ENCODE results near the gene TIAM1. TPM values are rescaled to one million over a fixed set of nuclear protein-coding genes. Genes with fewer than 3 reads are reported as not detected.
A peak's percentile ranks its signal among the peaks of the same experiment; 100 is the strongest.

TIAM1 gene
- total and polyA plus RNA-seq, 9 donors, result 8.7 to 21.3 (median 12.4) TPM

DNA sequence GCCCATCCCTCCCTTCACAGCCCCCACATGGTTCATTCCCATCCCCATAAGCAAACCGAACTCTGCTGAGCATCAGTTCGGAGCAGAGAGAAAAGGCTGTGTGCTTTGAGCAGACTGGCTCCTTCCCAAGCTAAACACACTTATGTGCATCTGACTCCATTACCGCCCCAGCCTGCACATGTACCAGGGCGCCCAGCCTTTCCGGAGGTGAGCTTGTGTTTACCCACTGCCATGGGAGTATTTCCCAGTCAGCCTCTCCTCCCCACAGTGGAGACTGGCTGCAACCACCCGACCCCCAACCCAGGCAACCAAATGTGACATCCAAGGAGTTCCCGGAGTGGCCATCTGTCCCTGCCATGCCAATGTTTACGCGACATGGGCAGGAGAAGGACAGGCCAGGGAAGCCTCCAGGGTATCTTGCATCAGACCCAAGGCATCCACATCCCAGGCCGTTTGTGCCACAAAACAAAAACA, 9.4 kb downstream of the TIAM1 start:
- DNase-seq, result no peak
- Histone ChIP-seq H3K27me3 (ENCODE audit: control insufficient read depth, insufficient read depth, low read length) (no peaks in the 10 kb centered on the region), H3K4me1 (ENCODE audit: control insufficient read depth, insufficient read depth, low read length) (peaks cover 12% of the 10 kb centered on the region), H3K27ac (ENCODE audit: low read length) (no peak overlapping the region), H3K36me3 (ENCODE audit: control insufficient read depth, insufficient read depth, low read length) (no peaks in the 10 kb centered on the region), H3K9me3 (replicated peaks; ENCODE audit: control insufficient read depth, low read depth, low read length) (no peaks in the 10 kb centered on the region), H3K4me3 (ENCODE audit: low read length) (no peak overlapping the region)
- WGBS (ENCODE audit: insufficient coverage), result 83% methylated on average over 8 of the region's 10 CpGs

DNA sequence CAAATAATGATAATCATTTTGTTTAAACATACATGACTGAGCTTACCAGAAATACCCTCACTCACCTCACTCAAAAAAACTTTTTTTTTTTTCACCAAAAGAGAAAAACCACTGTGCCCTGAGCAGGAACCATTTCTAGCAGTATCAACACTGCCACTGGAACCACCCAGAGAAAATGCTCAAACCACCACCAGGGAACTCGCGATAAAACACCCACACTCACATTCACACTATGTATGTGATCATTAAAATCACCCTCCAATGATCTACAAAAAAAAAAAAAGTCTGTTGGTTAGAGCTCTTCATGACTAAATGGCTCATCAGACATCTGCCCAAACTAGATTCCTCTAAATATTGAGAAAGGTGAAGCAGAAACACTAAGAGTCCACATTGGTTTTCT, 11.5 kb downstream of the TIAM1 start:
- WGBS (ENCODE audit: insufficient coverage), result no CpG with 5 or more reads among the region's 2 CpGs
- DNase-seq, result no peak
- H3K9me3 ChIP-seq (replicated peaks; ENCODE audit: control insufficient read depth, low read depth, low read length), result no peaks in the 10 kb centered on the region
- H3K36me3 ChIP-seq (ENCODE audit: control insufficient read depth, insufficient read depth, low read length), result no peaks in the 10 kb centered on the region
- no peaks in the 10 kb centered on the region for H3K27me3 ChIP-seq (ENCODE audit: control insufficient read depth, insufficient read depth, low read length)
- peaks cover 12% of the 10 kb centered on the region for H3K4me1 ChIP-seq (ENCODE audit: control insufficient read depth, insufficient read depth, low read length)
- no peak overlapping the region for H3K27ac ChIP-seq (ENCODE audit: low read length)
- H3K4me3 ChIP-seq (ENCODE audit: low read length), result no peak overlapping the region

DNA sequence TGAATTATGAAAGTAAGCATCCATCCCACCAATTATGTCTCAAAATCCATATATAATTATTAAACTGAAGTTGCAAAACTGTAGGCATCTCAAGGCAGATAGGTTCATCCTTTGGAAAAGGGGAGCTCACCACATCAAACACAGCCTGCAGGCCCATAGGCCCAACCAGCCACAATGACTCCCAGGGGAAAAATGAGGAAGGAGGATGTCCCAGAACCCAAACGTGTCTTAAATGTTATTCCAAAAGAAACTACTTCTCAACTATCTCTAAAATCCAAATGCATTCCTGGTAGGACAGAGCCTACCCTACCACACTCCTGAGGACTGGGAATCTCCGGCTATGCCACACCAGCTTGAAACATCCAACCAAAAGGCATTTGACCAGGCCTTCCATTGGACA, 12.8 kb downstream of the TIAM1 start:
- Histone ChIP-seq H3K36me3 (ENCODE audit: control insufficient read depth, insufficient read depth, low read length) (no peaks in the 10 kb centered on the region), H3K27me3 (ENCODE audit: control insufficient read depth, insufficient read depth, low read length) (no peaks in the 10 kb centered on the region), H3K4me1 (ENCODE audit: control insufficient read depth, insufficient read depth, low read length) (peaks cover 2% of the 10 kb centered on the region), H3K9me3 (replicated peaks; ENCODE audit: control insufficient read depth, low read depth, low read length) (no peaks in the 10 kb centered on the region), H3K27ac (ENCODE audit: low read length) (no peak overlapping the region), H3K4me3 (ENCODE audit: low read length) (no peak overlapping the region)
- no peak for DNase-seq
- whole genome bisulfite sequencing (ENCODE audit: insufficient coverage), result 100% methylated on average over 1 of the region's 2 CpGs

DNA sequence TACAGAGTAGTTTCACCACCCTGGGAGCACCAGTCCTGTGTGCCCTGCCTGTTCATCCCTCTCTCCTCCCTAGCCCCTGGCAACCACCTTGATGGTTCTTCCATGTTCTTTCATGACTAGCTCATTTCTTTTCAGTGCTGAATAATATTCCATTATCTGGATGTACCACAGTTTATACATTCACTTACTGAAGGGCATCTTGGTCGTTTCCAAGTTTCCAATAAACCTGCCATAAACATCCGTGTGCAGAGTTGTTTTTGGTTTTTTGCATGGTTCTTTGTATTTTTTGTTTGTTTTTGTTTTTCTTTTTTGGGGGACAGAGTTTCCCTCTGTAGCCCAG, 13.9 kb downstream of the TIAM1 start:
- no CpG with 5 or more reads among the region's 2 CpGs for WGBS (ENCODE audit: insufficient coverage)
- Histone ChIP-seq H3K9me3 (replicated peaks; ENCODE audit: control insufficient read depth, low read depth, low read length) (no peaks in the 10 kb centered on the region), H3K27ac (ENCODE audit: low read length) (no peak overlapping the region), H3K36me3 (ENCODE audit: control insufficient read depth, insufficient read depth, low read length) (no peaks in the 10 kb centered on the region), H3K4me3 (ENCODE audit: low read length) (no peak overlapping the region), H3K4me1 (ENCODE audit: control insufficient read depth, insufficient read depth, low read length) (no peaks in the 10 kb centered on the region), H3K27me3 (ENCODE audit: control insufficient read depth, insufficient read depth, low read length) (no peaks in the 10 kb centered on the region)
- DNase-seq, result no peak

DNA sequence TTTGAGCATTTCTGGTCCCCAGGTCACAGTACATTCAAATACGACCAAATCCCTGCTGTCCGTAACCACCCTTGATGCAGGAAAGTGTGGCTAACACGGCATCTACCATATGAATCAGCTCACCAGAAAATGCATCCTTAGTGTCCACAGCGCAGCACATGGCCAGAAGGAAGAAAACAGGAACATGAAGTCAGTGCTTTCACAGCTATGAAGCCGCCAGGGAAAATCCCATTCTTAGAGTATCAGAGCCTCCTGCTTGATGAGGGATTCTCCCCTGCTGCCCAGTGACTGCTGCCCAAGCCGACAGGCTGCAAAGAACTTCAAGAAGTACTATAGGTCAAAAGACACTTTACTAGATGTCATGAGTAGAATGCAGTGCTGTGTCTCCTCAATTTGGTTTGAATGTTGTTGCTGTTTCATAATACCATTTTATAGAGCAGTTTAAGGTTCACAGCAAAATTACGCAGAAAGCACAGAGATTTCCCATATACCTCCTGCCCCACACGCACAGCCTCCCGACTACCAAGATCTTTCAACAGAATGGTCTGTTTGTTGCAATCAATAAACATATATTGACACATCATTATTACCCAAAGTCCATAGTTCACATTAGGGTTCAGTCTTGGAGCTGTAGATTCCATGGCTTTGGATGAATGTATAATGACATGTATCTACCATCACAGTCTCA, 14.5 kb downstream of the TIAM1 start:
- no peaks in the 10 kb centered on the region for H3K4me1 ChIP-seq (ENCODE audit: control insufficient read depth, insufficient read depth, low read length)
- whole genome bisulfite sequencing (ENCODE audit: insufficient coverage), result 87% methylated on average over 5 of the region's 9 CpGs
- no peaks in the 10 kb centered on the region for H3K36me3 ChIP-seq (ENCODE audit: control insufficient read depth, insufficient read depth, low read length)
- H3K27ac ChIP-seq (ENCODE audit: low read length), result no peak overlapping the region
- DNase-seq, result no peak
- no peaks in the 10 kb centered on the region for H3K9me3 ChIP-seq (replicated peaks; ENCODE audit: control insufficient read depth, low read depth, low read length)
- H3K27me3 ChIP-seq (ENCODE audit: control insufficient read depth, insufficient read depth, low read length), result no peaks in the 10 kb centered on the region
- no peak overlapping the region for H3K4me3 ChIP-seq (ENCODE audit: low read length)

DNA sequence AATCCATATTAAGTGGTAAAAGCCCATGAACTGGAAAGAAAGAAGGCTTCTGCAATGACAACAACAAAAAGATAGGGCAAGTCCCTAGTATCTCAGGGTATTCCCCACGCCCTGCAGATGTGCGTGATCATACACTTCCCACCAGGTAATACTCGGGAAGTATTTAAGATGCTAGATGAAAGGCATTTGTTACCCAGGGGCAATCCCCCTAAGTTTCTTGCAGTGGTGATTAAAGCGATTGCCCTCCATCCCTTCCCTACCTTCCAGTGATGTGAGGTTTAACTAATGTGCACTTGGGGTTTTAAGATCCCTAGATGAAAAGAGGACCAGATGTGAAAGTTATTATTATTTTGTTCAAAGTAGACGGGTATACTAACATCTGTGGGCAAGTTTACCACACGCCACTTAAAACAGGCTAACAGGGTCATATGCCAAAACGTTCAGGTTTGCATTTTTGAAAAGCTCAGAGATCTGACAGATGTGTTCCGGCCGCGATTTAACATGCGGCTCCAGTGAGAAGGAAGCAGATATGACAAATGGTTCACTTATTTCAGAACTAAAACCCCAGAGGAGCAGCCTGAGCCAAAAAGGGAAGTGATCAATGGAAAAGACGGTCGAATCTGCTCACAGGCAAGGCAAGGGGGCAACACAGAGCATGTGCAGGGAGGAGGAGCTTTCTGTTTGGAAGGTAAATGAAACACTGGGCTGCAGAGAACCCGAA, 17.4 kb downstream of the TIAM1 start:
- peak; percentile 85 for DNase-seq

DNA sequence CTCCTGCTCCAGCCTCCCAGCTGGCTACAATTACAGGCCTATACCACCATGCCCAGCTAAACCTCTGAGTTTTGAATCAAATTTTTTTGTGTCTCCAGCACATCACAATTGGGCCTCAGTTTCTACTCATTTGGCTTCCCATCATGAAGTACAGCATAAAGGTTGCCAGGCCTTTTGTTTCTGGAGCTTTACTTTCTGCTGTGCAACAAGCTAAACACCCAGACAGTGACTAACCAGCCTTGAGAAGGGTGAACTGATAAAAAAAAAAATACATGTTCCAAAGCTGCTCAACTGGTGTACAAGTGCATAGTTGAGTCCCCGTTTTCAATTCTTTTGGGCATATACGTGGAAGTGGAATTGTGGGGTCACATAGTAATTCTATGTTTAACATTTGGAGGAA, 25.1 kb downstream of the TIAM1 start:
- no peaks in the 10 kb centered on the region for H3K36me3 ChIP-seq (ENCODE audit: control insufficient read depth, insufficient read depth, low read length)
- no peaks in the 10 kb centered on the region for H3K4me1 ChIP-seq (ENCODE audit: control insufficient read depth, insufficient read depth, low read length)
- DNase-seq, result no peak
- no peak overlapping the region for H3K27ac ChIP-seq (ENCODE audit: low read length)
- H3K4me3 ChIP-seq (ENCODE audit: low read length), result no peak overlapping the region
- H3K27me3 ChIP-seq (ENCODE audit: control insufficient read depth, insufficient read depth, low read length), result no peaks in the 10 kb centered on the region
- WGBS (ENCODE audit: insufficient coverage), result no CpG with 5 or more reads among the region's 2 CpGs
- no peaks in the 10 kb centered on the region for H3K9me3 ChIP-seq (replicated peaks; ENCODE audit: control insufficient read depth, low read depth, low read length)

More for the DNA sequence above, 17.4 kb downstream of the TIAM1 start:
- Histone ChIP-seq H3K4me1 (ENCODE audit: control insufficient read depth, insufficient read depth, low read length) (no peaks in the 10 kb centered on the region), H3K27me3 (ENCODE audit: control insufficient read depth, insufficient read depth, low read length) (no peaks in the 10 kb centered on the region), H3K4me3 (ENCODE audit: low read length) (no peak overlapping the region), H3K36me3 (ENCODE audit: control insufficient read depth, insufficient read depth, low read length) (no peaks in the 10 kb centered on the region), H3K9me3 (replicated peaks; ENCODE audit: control insufficient read depth, low read depth, low read length) (no peaks in the 10 kb centered on the region), H3K27ac (ENCODE audit: low read length) (no peak overlapping the region)
- 2% methylated on average over 8 of the region's 14 CpGs for WGBS (ENCODE audit: insufficient coverage)

DNA sequence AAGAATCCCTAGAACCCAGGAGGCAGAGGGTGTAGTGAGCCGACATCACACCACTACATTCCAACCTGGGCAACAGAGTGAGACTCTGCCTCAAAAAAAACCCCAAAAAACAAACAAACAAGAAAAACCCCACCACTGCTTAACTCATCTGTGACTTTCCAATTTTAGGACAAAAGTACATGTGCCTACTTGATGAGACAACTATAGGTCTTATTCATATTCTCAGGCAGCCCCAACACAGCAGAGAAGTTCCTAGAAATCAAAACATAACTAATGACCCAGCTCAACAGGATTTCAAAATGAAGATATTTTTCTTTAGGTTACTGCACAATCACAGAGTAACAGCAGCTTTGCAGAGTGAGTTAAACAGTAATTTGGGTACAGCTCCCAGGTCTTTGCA, 26.4 kb downstream of the TIAM1 start:
- Histone ChIP-seq H3K27me3 (ENCODE audit: control insufficient read depth, insufficient read depth, low read length) (no peaks in the 10 kb centered on the region), H3K4me3 (ENCODE audit: low read length) (no peak overlapping the region), H3K9me3 (replicated peaks; ENCODE audit: control insufficient read depth, low read depth, low read length) (no peaks in the 10 kb centered on the region), H3K27ac (ENCODE audit: low read length) (no peak overlapping the region), H3K36me3 (ENCODE audit: control insufficient read depth, insufficient read depth, low read length) (no peaks in the 10 kb centered on the region), H3K4me1 (ENCODE audit: control insufficient read depth, insufficient read depth, low read length) (no peaks in the 10 kb centered on the region)
- 100% methylated on average over 1 of the region's 1 CpG for WGBS (ENCODE audit: insufficient coverage)
- no peak for DNase-seq

DNA sequence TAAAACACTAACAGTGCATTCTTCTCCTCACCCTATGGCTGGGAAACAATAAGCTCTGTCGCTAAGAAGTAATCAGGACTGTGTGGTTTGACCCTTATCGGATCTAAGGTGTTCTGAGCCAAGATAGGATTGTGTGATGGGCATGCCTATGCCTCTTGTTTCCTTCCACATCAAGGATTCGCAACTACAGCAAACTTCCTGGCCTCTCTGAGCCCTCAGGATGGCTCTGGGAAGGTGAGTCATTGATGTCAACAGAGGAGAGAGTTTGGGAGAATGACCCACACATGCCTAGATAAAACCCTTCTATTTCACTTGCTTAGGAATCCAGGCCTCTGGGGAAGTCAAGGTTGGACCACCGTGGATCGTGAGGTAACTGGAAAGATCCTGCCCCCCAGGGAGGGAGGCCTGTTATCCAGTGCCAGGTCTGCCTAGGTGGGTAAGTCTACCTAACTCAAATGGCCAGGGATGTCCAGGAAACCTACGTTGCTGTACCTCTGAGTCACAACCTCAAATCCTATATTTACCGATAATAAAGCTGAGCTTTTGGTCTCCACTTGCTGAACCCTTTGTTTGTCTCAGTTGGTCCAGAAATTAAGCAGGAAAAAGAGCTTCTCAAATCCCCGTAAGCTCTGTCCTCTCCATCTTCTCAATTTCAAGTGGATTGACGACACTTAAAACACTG, 27.4 kb downstream of the TIAM1 start:
- no peak for DNase-seq
- WGBS (ENCODE audit: insufficient coverage), result 77% methylated on average over 5 of the region's 9 CpGs
- H3K27me3 ChIP-seq (ENCODE audit: control insufficient read depth, insufficient read depth, low read length), result no peaks in the 10 kb centered on the region
- no peaks in the 10 kb centered on the region for H3K36me3 ChIP-seq (ENCODE audit: control insufficient read depth, insufficient read depth, low read length)
- H3K9me3 ChIP-seq (replicated peaks; ENCODE audit: control insufficient read depth, low read depth, low read length), result no peaks in the 10 kb centered on the region
- H3K4me1 ChIP-seq (ENCODE audit: control insufficient read depth, insufficient read depth, low read length), result no peaks in the 10 kb centered on the region
- H3K4me3 ChIP-seq (ENCODE audit: low read length), result no peak overlapping the region
- no peak overlapping the region for H3K27ac ChIP-seq (ENCODE audit: low read length)

DNA sequence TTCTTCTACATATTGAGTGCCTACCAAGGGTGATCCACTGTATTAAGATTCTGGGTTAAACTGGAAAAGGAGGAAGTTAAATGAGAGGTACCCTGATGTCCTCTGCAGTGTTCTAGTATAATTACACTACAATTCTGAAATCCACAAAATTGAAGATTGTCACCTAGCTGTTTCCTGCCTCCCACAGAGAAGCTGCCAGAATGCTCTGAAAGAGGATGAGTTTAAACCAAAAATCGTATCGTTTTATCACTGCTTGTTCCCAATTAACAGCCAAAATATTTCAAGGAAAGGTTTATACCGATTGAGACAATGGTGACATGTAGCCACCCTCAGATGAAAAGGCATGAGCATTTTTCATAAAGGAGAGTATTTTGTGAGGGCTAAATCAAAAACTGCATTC, 28.0 kb downstream of the TIAM1 start:
- no peak overlapping the region for H3K4me3 ChIP-seq (ENCODE audit: low read length)
- WGBS (ENCODE audit: insufficient coverage), result no CpG with 5 or more reads among the region's 3 CpGs
- DNase-seq, result no peak

More for the DNA sequence above, 28.0 kb downstream of the TIAM1 start:
- no peaks in the 10 kb centered on the region for H3K27me3 ChIP-seq (ENCODE audit: control insufficient read depth, insufficient read depth, low read length)
- H3K36me3 ChIP-seq (ENCODE audit: control insufficient read depth, insufficient read depth, low read length), result no peaks in the 10 kb centered on the region
- H3K4me1 ChIP-seq (ENCODE audit: control insufficient read depth, insufficient read depth, low read length), result no peaks in the 10 kb centered on the region
- no peaks in the 10 kb centered on the region for H3K9me3 ChIP-seq (replicated peaks; ENCODE audit: control insufficient read depth, low read depth, low read length)
- H3K27ac ChIP-seq (ENCODE audit: low read length), result no peak overlapping the region

Data from muscle of leg (tissue), 11 donors.